NT2/D1 (cell line): Measurements from ENCODE around the gene GRM5.
"Not testable (repeated sequence)": the region's sequence is repeated elsewhere in the genome, so short reads cannot be mapped to it uniquely, and the experiment has no call there.

ENCODE experiments used
- DNase-seq: peaks from one replicate; pipeline ENCODE4 v3.0.0-alpha.2; 2011; ENCODE audit warnings: low read depth, low spot score
- H3K27me3 ChIP-seq: 2 replicates; pipeline ENCODE4 v1.6.0; 2011; ENCODE audit warnings: mild to moderate bottlenecking; ENCODE audit not compliant: insufficient read length, insufficient read depth
- H3K36me3 ChIP-seq: 2 replicates; pipeline ENCODE4 v1.6.1; 2011; ENCODE audit warnings: mild to moderate bottlenecking, low read length, mixed read lengths; ENCODE audit not compliant: insufficient read depth, insufficient read length
- H3K4me1 ChIP-seq: 2 replicates; pipeline ENCODE4 v1.5.1; 2011; ENCODE audit not compliant: insufficient read depth, insufficient read length
- H3K4me3 ChIP-seq: 2 replicates; pipeline ENCODE4 v1.5.1; 2011; ENCODE audit warnings: low read depth; ENCODE audit not compliant: insufficient read length
- H3K9ac ChIP-seq: 2 replicates; pipeline ENCODE4 v1.6.0; 2011; ENCODE audit warnings: low read depth; ENCODE audit not compliant: insufficient read length
- H3K9me3 ChIP-seq: 2 replicates; pipeline ENCODE4 v1.5.1; 2011; ENCODE audit warnings: mild to moderate bottlenecking, low read length; ENCODE audit not compliant: insufficient read depth
- SUZ12 ChIP-seq: IDR thresholded peaks from 2 replicates; pipeline ENCODE4 v1.6.1; 2011; ENCODE audit not compliant: insufficient read length, insufficient read depth; ENCODE audit errors: extremely low read depth
- YY1 ChIP-seq: IDR thresholded peaks from 2 replicates; pipeline ENCODE4 v1.6.1; 2011; ENCODE audit not compliant: insufficient read length, insufficient read depth
- ZNF274 ChIP-seq: IDR thresholded peaks from 2 replicates; pipeline ENCODE4 v1.6.1; 2011; ENCODE audit warnings: mild to moderate bottlenecking, low read depth, low read length

Gene GRM5

DNA sequence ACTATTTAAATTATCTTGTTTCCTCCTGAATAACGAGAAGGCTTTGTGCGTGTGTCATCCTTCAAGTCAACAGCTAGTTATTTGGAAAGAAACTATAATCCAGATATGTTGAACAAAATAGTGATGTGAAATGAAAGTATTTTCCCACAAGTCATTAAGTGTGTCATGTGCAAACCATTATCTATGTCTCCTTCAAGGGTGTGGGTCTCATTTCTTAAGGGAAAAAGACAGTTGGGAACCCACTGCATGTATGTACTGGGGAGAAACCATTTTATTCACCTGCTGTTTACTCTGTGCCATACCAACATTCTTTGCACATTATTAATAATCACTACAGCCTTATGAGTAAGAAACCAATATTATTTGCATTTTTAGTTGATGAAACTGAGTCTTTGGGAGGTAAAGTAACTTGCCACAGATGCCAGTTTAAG is 582.9 kb downstream of the GRM5 start:
- H3K36me3 ChIP-seq, result no peaks in the 10 kb centered on the region
- H3K9ac ChIP-seq, result no peak overlapping the region
- TF ChIP-seq YY1 (no peak), SUZ12 (no peak), ZNF274 (no peak)
- DNase-seq, result no peak
- H3K27me3 ChIP-seq, result no peaks in the 10 kb centered on the region
- H3K4me1 ChIP-seq, result no peaks in the 10 kb centered on the region
- H3K4me3 ChIP-seq, result no peak overlapping the region
- no peaks in the 10 kb centered on the region for H3K9me3 ChIP-seq

DNA sequence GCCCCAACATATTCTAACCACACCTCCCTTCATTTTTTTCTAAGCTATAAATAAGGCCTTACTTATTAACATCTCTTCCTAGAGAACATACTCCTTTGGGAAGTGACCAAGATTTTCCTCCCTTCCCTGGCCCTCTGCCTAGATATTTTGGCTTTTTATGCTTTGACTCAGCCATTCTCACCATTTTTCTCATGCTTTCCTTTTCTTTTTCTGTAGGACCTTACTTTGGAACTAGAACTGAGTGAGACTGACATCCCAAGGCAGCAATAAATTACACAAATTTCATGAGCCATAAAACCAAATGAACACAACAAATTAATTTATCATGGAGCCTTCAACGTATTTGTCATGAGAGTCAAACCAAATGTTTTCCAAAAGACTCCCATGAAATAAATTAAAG is 585.6 kb downstream of the GRM5 start:
- TF ChIP-seq ZNF274, result no peak
- no peak for TF ChIP-seq YY1
- no peak for TF ChIP-seq SUZ12
- H3K4me3 ChIP-seq, result no peak overlapping the region
- no peaks in the 10 kb centered on the region for H3K36me3 ChIP-seq
- H3K27me3 ChIP-seq, result no peaks in the 10 kb centered on the region
- H3K9me3 ChIP-seq, result no peaks in the 10 kb centered on the region
- no peaks in the 10 kb centered on the region for H3K4me1 ChIP-seq
- no peak for DNase-seq
- H3K9ac ChIP-seq, result no peak overlapping the region

DNA sequence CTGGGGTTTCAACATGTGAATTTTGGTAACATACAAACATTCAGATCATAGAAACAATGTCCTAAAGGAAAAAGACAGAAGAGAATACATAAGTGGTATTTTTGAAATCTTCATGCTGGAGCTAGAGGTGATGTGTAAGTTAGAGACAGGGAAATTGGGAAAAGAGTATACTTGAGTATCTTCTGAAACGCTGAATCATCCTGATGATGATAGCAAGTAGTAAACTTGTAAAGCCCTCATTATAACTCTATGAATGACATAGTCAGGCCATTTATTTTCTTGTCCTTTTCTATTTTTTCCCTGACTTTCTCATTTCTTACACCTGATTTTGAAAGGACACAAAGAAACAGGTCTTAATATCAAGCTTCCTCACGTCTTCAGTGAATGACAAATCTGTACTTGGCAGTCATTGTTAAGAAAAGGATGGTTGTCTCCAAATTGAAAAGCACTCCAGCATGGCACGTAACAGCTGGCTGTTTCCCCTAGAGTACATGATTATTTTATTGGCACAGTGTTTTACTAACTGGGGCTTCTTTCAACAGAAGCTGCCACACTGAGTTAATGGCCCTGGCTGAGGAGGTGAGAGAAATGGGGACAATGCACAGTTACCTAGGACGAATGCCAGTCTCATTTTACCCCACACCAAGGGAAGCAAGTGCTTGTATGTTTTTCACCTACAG is 587.5 kb downstream of the GRM5 start:
- no peaks in the 10 kb centered on the region for H3K4me1 ChIP-seq
- no peak overlapping the region for H3K9ac ChIP-seq
- DNase-seq, result no peak
- H3K9me3 ChIP-seq, result no peaks in the 10 kb centered on the region
- H3K36me3 ChIP-seq, result no peaks in the 10 kb centered on the region
- no peak overlapping the region for H3K4me3 ChIP-seq
- no peak for TF ChIP-seq SUZ12
- no peak for TF ChIP-seq YY1
- TF ChIP-seq ZNF274, result no peak
- no peaks in the 10 kb centered on the region for H3K27me3 ChIP-seq

DNA sequence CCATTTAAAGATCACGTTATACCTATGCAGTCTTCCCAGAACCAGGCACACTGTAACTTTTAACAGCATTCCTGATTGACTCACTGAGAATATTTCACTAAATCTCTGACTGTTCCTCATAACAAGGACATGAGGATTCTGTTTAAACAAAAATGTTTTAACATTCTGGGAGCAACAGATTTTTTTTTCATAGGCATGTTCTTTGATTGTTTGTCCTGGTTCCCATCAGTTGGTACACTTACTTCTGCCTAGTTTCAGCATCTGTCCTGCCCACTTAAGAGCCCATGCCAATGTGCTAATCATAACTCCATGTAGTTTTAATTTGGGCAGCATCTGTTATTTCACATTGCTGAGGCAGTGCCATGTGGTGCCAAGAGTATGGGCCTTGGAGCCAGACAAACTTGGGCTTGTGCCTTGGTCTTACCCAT is 589.8 kb downstream of the GRM5 start:
- no peaks in the 10 kb centered on the region for H3K9me3 ChIP-seq
- no peak overlapping the region for H3K9ac ChIP-seq
- H3K36me3 ChIP-seq, result no peaks in the 10 kb centered on the region
- DNase-seq, result no peak
- no peak overlapping the region for H3K4me3 ChIP-seq
- no peaks in the 10 kb centered on the region for H3K27me3 ChIP-seq
- no peaks in the 10 kb centered on the region for H3K4me1 ChIP-seq
- TF ChIP-seq YY1, result no peak
- no peak for TF ChIP-seq ZNF274
- TF ChIP-seq SUZ12, result no peak

DNA sequence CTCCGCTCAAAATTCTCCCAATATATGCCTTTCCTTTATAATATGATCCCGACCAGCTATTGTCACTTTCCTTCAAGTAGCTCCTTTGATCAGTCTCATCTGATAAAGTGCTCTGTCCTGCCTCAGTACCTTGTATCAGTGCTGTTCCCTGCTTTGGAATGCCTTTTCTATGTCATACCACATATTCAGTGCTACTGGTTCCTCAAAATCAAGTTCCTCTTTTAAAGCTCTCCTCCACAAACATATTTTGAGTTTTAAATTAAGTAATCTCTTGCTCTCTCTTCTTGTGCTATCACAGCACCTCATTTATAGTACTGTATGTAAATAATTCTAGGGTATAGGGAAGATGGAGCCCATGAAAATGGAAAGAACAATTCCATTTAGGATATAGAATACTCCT is 591.1 kb downstream of the GRM5 start:
- H3K9ac ChIP-seq, result no peak overlapping the region
- DNase-seq, result no peak
- no peaks in the 10 kb centered on the region for H3K36me3 ChIP-seq
- no peak overlapping the region for H3K4me3 ChIP-seq
- H3K4me1 ChIP-seq, result no peaks in the 10 kb centered on the region
- TF ChIP-seq SUZ12, result no peak
- H3K27me3 ChIP-seq, result no peaks in the 10 kb centered on the region
- no peaks in the 10 kb centered on the region for H3K9me3 ChIP-seq

DNA sequence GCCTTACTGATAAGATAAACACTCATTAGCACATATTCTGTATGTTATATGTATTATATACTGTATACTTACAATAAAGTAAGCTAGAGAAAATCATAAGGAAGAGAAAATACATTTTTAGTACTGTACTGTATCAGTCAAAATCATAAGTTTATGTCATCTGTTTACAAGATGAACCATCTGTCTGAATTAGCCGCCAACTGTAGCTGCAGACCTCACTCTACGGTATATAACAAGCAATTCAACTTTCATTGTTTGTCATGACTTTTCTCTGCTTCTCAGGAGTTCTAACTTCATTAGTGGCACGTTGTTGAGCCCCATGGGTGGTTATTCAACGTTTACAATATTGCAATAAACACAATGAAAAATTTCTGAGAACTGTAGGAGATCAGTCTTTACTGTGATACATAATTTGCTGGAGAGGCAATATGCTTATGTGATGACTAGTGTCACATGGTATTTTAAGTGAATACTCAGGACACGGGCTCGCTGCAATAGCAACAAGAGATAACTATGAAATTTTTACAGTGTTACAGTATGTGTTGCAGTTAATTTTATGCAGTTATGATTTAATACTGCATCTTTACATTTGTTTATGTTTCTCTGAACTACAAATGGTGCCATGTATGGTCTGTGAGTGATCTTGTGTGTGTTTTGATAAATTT is 596.1 kb downstream of the GRM5 start:
- H3K9me3 ChIP-seq, result no peaks in the 10 kb centered on the region
- no peaks in the 10 kb centered on the region for H3K36me3 ChIP-seq
- no peak overlapping the region for H3K9ac ChIP-seq
- no peak overlapping the region for H3K4me3 ChIP-seq
- H3K27me3 ChIP-seq, result no peaks in the 10 kb centered on the region
- no peaks in the 10 kb centered on the region for H3K4me1 ChIP-seq
- no peak for TF ChIP-seq SUZ12
- DNase-seq, result no peak

DNA sequence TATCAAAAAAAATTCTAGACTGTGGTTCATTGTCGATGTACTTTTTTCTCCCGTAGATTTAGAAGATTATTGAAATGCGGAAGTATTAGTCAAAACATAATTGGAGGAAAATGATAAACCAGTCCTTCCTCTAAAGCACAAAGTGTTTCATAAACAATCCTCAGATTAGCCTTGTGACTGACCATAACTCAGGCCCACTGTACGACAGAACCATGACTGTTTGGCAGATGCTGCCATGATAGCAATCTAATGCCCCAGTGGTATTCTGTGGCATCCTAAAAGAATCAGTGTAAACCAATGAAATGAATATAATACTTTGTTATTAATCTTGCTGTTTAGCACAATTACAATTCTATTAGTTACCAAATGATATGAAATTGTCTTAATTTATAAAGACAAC is 601.3 kb downstream of the GRM5 start:
- no peaks in the 10 kb centered on the region for H3K36me3 ChIP-seq
- H3K4me1 ChIP-seq, result no peaks in the 10 kb centered on the region
- no peaks in the 10 kb centered on the region for H3K27me3 ChIP-seq
- DNase-seq, result no peak
- peaks cover 10% of the 10 kb centered on the region for H3K9me3 ChIP-seq
- no peak overlapping the region for H3K9ac ChIP-seq
- TF ChIP-seq YY1 (no peak), ZNF274 (no peak), SUZ12 (no peak)
- no peak overlapping the region for H3K4me3 ChIP-seq

DNA sequence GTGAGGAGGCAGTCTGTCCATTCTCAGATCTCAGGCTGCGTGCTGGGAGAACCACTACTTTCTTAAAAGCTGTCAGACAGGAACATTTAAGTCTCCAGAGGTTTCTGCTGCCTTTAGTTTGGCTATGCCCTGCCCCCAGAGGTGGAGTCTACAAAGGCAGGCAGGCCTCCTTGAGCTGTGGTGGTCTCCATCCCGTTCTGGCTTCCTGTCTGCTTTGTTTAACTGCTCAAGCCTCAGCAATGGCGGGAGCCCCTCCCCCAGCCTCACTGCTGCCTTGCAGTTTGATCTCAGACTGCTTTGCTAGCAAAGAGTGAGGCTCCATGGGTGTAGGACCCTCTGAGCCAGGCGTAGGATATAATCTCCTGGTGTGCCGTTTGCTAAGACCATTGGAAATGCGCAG is 602.5 kb downstream of the GRM5 start:
- peaks cover 10% of the 10 kb centered on the region for H3K9me3 ChIP-seq
- not testable (repeated sequence) for DNase-seq, H3K27me3 ChIP-seq, H3K4me1 ChIP-seq, H3K36me3 ChIP-seq, H3K9ac ChIP-seq, H3K4me3 ChIP-seq

DNA sequence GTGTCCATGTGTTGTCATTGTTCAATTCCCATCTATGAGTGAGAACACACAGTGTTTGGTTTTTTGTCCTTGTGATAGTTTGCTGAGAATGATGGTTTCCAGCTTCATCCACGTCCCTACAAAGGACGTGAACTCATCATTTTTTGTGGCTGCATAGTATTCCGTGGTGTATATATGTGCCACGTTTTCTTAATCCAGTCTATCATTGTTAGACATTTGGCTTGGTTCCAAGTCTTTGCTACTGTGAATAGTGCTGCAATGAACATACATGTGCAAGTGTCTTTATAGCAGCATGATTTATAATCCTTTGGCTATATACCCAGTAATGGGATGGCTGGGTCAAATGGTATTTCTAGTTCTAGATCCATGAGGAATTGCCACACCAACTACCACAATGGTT is 607.7 kb downstream of the GRM5 start:
- not testable (repeated sequence) for H3K9me3 ChIP-seq, H3K4me1 ChIP-seq, H3K27me3 ChIP-seq, DNase-seq, H3K4me3 ChIP-seq, H3K36me3 ChIP-seq, H3K9ac ChIP-seq
